CD4-positive, alpha-beta T cell (primary cell): ENCODE results near the gene TTLL8. TPM values are rescaled to one million over a fixed set of nuclear protein-coding genes. Genes with fewer than 3 reads are reported as not detected.

Experiments
- ATAC-seq: fragments of 200-7000 bp; cut with Tn5 transposase; one replicate; pipeline ENCODE4 v1.10.0; 2022; ENCODE audit warnings: mild to moderate bottlenecking; ENCODE audit not compliant: poor library complexity
- CTCF ChIA-PET: fragments of 350-600 bp; sonication (Branson Sonifier 250); formaldehyde crosslinking; loops from one replicate; lab custom pipeline; 2021; ENCODE audit warnings: antibody characterized with exemption, inconsistent platforms; lab: Charles Lee
- POLR2A ChIA-PET: fragments of 350-600 bp; sonication (Branson Sonifier 250); formaldehyde crosslinking; loops from one replicate; lab custom pipeline; 2021; ENCODE audit warnings: antibody characterized with exemption, inconsistent platforms; lab: Charles Lee
- DNase-seq, 14 experiments: peaks; one replicate each; pipeline ENCODE4 v3.0.0-alpha.2; 2013 to 2020; ENCODE audit warnings: mixed read lengths in 2 of 14
- H3K27ac ChIP-seq, 2 donors: one replicate each; pipeline versions ENCODE4 v1.5.1 to v1.7.0; 2013; ENCODE audit warnings: low read length in 2 of 2, low read depth in 1 of 2, mild to moderate bottlenecking in 1 of 2
- H3K27me3 ChIP-seq, 2 experiments: 1 replicate in 1 of 2; 2 replicates in 1 of 2; pipeline versions ENCODE4 v1.6.1 to v1.7.0; 2013; ENCODE audit warnings: low read length in 2 of 2, control low read depth in 1 of 2, mild to moderate bottlenecking in 1 of 2, moderate library complexity in 1 of 2; ENCODE audit not compliant: insufficient read depth in 2 of 2, control insufficient read depth in 1 of 2
- H3K36me3 ChIP-seq: one replicate; pipeline ENCODE4 v1.6.1; 2013; ENCODE audit warnings: low read length, control low read depth; ENCODE audit not compliant: insufficient read depth
- H3K4me1 ChIP-seq: one replicate; pipeline ENCODE4 v1.6.1; 2013; ENCODE audit warnings: low read length, control low read depth; ENCODE audit not compliant: insufficient read depth
- H3K4me3 ChIP-seq: one replicate; pipeline ENCODE4 v1.5.1; 2013; ENCODE audit warnings: mild to moderate bottlenecking, low read length, moderate library complexity
- H3K9me3 ChIP-seq, 2 experiments: 1 replicate in 1 of 2; 2 replicates in 1 of 2; pipeline versions ENCODE4 v1.6.1 to v1.7.0; 2013; ENCODE audit warnings: low read length in 2 of 2, mild to moderate bottlenecking in 2 of 2, control low read depth in 1 of 2, moderate library complexity in 1 of 2; ENCODE audit not compliant: control insufficient read depth in 1 of 2, insufficient read depth in 1 of 2
- H3K27ac Mint-ChIP-seq: one replicate; pipeline ENCODE4 v1.8.0; 2020; ENCODE audit warnings: mixed read lengths
- H3K27me3 Mint-ChIP-seq: one replicate; pipeline ENCODE4 v1.8.0; 2021; ENCODE audit warnings: mixed read lengths
- H3K36me3 Mint-ChIP-seq: one replicate; pipeline ENCODE4 v1.8.0; 2021; ENCODE audit warnings: low read depth, mixed read lengths
- H3K4me1 Mint-ChIP-seq: one replicate; pipeline ENCODE4 v1.8.0; 2021; ENCODE audit warnings: low read depth, mixed read lengths
- H3K4me3 Mint-ChIP-seq: one replicate; pipeline ENCODE4 v1.8.0; 2020; ENCODE audit warnings: mild to moderate bottlenecking, mixed read lengths
- H3K9me3 Mint-ChIP-seq: one replicate; pipeline ENCODE4 v1.8.0; 2020; ENCODE audit warnings: mixed read lengths
- CTCF ChIP-seq: fragments of 200-600 bp; IDR thresholded peaks from one replicate; pipeline ENCODE4 v1.8.0; 2022; ENCODE audit warnings: antibody characterized with exemption, mild to moderate bottlenecking
- intact Hi-C, 2 experiments: fragments of 100-400 bp; cut with DNase I in 1 of 2; cut with micrococcal nuclease in 1 of 2; formaldehyde crosslinking; loops; one replicate each; pipeline versions ENCODE4 v1.15.1 to v1.9.0; 2023 to 2025; cut with DNase I, micrococcal nuclease
- total RNA-seq, 174 experiments: library from RNA in 2 of 174; stranded (reverse) in 2 of 174; gene quantifications; one replicate each; pipeline ENCODE4 v1.2.3 and lab custom pipeline; 2021 to 2026

TTLL8 gene
- total RNA-seq, 2 experiments from 2014 or later: not detected

GRCh38 chr22:50041361-50042065 is 16.6 kb downstream of the TTLL8 start:
- CTCF ChIA-PET: no interaction called here
- H3K4me1 ChIP-seq: peaks cover 10% of the 10 kb centered on the region
- intact Hi-C loops: no loop called here
- Mint-ChIP-seq H3K27ac (no peak overlapping the region), H3K36me3 (no peaks in the 10 kb centered on the region), H3K4me3 (no peak overlapping the region), H3K9me3 (no peaks in the 10 kb centered on the region), H3K4me1 (peaks cover 8% of the 10 kb centered on the region), H3K27me3 (peaks cover 16% of the 10 kb centered on the region)
- H3K36me3 ChIP-seq: no peaks in the 10 kb centered on the region
- peaks cover 4 to 5% of the 10 kb centered on the region in 2 experiments for H3K27me3 ChIP-seq
- no peak overlapping the region for H3K4me3 ChIP-seq
- DNase-seq: no peak
- ATAC-seq: no peak
- TF ChIP-seq CTCF: no peak
- peaks cover 4 to 8% of the 10 kb centered on the region in 2 experiments for H3K9me3 ChIP-seq
- POLR2A ChIA-PET: no interaction called here
- no peak overlapping the region for H3K27ac ChIP-seq

- Mint-ChIP-seq H3K9me3 (no peaks in the 10 kb centered on the region), H3K36me3 (no peaks in the 10 kb centered on the region), H3K4me1 (peaks cover 8% of the 10 kb centered on the region), H3K27ac (no peak overlapping the region), H3K27me3 (peaks cover 16% of the 10 kb centered on the region), H3K4me3 (no peak overlapping the region)
- H3K27me3 ChIP-seq: peaks cover 4 to 5% of the 10 kb centered on the region in 2 experiments
- peaks cover 10% of the 10 kb centered on the region for H3K4me1 ChIP-seq
- no peak for DNase-seq
- CTCF ChIA-PET: no interaction called here
- no peaks in the 10 kb centered on the region for H3K36me3 ChIP-seq
- H3K9me3 ChIP-seq: peaks cover 4 to 13% of the 10 kb centered on the region in 2 experiments
- no peak for TF ChIP-seq CTCF
- no peak overlapping the region for H3K27ac ChIP-seq
- POLR2A ChIA-PET: no interaction called here
- no peak for ATAC-seq
- intact Hi-C loops: no loop called here
- H3K4me3 ChIP-seq: no peak overlapping the region
Observed at GRCh38 chr22:50040717-50041116, 17.4 kb downstream of the TTLL8 start.

- no peak overlapping the region for H3K27ac Mint-ChIP-seq
- no peaks in the 10 kb centered on the region for H3K9me3 Mint-ChIP-seq
- H3K36me3 Mint-ChIP-seq: no peaks in the 10 kb centered on the region
- intact Hi-C loops: loop anchor here in 1 of 2 experiments (10.0 kb wide), 1 partner anchor 55 kb away; no protein-coding TSS in a partner anchor
- H3K9me3 ChIP-seq: peaks cover 4 to 15% of the 10 kb centered on the region in 2 experiments
- peaks cover 6% of the 10 kb centered on the region for H3K4me1 ChIP-seq
- no peak overlapping the region for H3K27ac ChIP-seq
- CTCF ChIA-PET: no interaction called here
- POLR2A ChIA-PET: no interaction called here
- no peaks in the 10 kb centered on the region for H3K36me3 ChIP-seq
- no peak for TF ChIP-seq CTCF
- peaks cover 16% of the 10 kb centered on the region for H3K27me3 Mint-ChIP-seq
- H3K27me3 ChIP-seq: peaks cover 8 to 9% of the 10 kb centered on the region in 2 experiments
- no peak overlapping the region for H3K4me3 Mint-ChIP-seq
- peaks cover 8% of the 10 kb centered on the region for H3K4me1 Mint-ChIP-seq
- DNase-seq: no peak
- no peak overlapping the region for H3K4me3 ChIP-seq
- no peak for ATAC-seq
Observed at GRCh38 chr22:50039669-50040443, 18.2 kb downstream of the TTLL8 start.
